Measurements from ENCODE around the gene FCN3. TPM values are rescaled to one million over a fixed set of nuclear protein-coding genes. Genes with fewer than 3 reads are reported as not detected.

FCN3 gene
- total and polyA plus RNA-seq, 2 of the 4 experiments (the other 2 are of a cell fraction): not detected

DNA sequence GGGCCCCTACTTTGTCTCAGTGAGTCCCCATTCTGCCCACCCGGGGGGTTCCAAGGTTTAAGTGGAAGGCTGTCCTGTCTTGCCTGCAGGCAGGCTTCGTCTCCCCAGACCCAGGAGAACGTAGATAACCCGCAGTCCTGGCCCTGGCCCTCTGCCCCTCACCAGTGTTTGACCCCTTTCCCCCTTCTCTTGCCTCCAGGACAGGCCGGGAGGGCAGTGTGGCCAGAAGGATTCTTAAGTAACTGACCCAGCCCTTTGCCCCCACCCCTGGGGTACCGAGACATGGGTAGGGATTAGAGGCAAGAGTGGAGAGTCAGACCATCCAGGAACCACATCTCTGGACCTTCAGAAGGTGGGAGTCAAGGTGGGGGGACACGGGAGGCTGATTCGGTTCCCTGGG lies 43.8 kb downstream of the FCN3 start:
- TF ChIP-seq, protein P1, sequence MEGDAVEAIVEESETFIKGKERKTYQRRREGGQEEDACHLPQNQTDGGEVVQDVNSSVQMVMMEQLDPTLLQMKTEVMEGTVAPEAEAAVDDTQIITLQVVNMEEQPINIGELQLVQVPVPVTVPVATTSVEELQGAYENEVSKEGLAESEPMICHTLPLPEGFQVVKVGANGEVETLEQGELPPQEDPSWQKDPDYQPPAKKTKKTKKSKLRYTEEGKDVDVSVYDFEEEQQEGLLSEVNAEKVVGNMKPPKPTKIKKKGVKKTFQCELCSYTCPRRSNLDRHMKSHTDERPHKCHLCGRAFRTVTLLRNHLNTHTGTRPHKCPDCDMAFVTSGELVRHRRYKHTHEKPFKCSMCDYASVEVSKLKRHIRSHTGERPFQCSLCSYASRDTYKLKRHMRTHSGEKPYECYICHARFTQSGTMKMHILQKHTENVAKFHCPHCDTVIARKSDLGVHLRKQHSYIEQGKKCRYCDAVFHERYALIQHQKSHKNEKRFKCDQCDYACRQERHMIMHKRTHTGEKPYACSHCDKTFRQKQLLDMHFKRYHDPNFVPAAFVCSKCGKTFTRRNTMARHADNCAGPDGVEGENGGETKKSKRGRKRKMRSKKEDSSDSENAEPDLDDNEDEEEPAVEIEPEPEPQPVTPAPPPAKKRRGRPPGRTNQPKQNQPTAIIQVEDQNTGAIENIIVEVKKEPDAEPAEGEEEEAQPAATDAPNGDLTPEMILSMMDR (conservative IDR thresholded peaks at IDR 0.05; ENCODE audit: low read depth, low read length): no peak
- TF ChIP-seq, protein P2, sequence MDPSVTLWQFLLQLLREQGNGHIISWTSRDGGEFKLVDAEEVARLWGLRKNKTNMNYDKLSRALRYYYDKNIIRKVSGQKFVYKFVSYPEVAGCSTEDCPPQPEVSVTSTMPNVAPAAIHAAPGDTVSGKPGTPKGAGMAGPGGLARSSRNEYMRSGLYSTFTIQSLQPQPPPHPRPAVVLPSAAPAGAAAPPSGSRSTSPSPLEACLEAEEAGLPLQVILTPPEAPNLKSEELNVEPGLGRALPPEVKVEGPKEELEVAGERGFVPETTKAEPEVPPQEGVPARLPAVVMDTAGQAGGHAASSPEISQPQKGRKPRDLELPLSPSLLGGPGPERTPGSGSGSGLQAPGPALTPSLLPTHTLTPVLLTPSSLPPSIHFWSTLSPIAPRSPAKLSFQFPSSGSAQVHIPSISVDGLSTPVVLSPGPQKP (IDR thresholded peaks at IDR 0.05; ENCODE audit: borderline replicate concordance, low read depth, low read length): no peak
- TF ChIP-seq CHD1 (IDR thresholded peaks at IDR 0.05; ENCODE audit: low read depth, low read length) (no peak), POLR2A (IDR thresholded peaks at IDR 0.05; ENCODE audit: low read depth, low read length) (no peak), RFX5 (IDR thresholded peaks at IDR 0.05; ENCODE audit: low read depth, low read length) (no peak), MXI1 (IDR thresholded peaks at IDR 0.05; ENCODE audit: borderline replicate concordance, low read depth, low read length) (no peak), BHLHE40 (IDR thresholded peaks at IDR 0.05; ENCODE audit: low read depth, low read length) (no peak)
- CTCF ChIA-PET: no interaction called here
- Histone ChIP-seq H4K20me1 (ENCODE audit: insufficient read depth, low read length) (peaks cover 44% of the 10 kb centered on the region), H3K56ac (ENCODE audit: extremely low read depth, insufficient read depth, low read length) (no peak overlapping the region), H3K23ac (ENCODE audit: low read depth, low read length) (no peak overlapping the region), H3K14ac (replicated peaks; ENCODE audit: low read depth, low read length) (no peak overlapping the region), H3K4me3 (ENCODE audit: insufficient read depth, low read depth, low read length) (no peak overlapping the region), H3K9ac (ENCODE audit: low read depth, low read length) (no peak overlapping the region), H3K18ac (ENCODE audit: low read depth, low read length) (no peak overlapping the region), H3K27me3 (ENCODE audit: control insufficient read depth, insufficient read depth, low read length) (no peaks in the 10 kb centered on the region), H2BK20ac (ENCODE audit: low read depth, low read length) (no peak overlapping the region), H4K91ac (ENCODE audit: insufficient read depth, low read depth, low read length) (no peak overlapping the region), H2BK15ac (ENCODE audit: low read depth, low read length) (no peak overlapping the region), H3K4me1 (ENCODE audit: control insufficient read depth, insufficient read depth, low read length) (0 out of 2 replicates have a peak, but pooled peaks cover 2% of the 10 kb centered on the region), H3K9me1 (ENCODE audit: insufficient read depth, low read length) (peaks cover 3% of the 10 kb centered on the region; the same call in 1 of the 2 replicates), H3K36me3 (ENCODE audit: control insufficient read depth, insufficient read depth, low read length) (peaks cover 56% of the 10 kb centered on the region), H2AK9ac (replicated peaks; ENCODE audit: low read depth, low read length, poor library complexity) (no peak overlapping the region), H4K5ac (ENCODE audit: low read depth, low read length) (no peak overlapping the region), H2AFZ (replicated peaks; ENCODE audit: low read length, poor library complexity) (no peak overlapping the region), H3K27ac (ENCODE audit: insufficient read depth, low read length) (no peak overlapping the region), H3K4ac (ENCODE audit: low read depth, low read length) (no peak overlapping the region), H2BK120ac (ENCODE audit: low read depth, low read length) (no peak overlapping the region), H2BK5ac (ENCODE audit: low read depth, low read length, poor library complexity, severe bottlenecking) (no peak overlapping the region), H4K8ac (ENCODE audit: low read depth in 2 of 2, low read length in 2 of 2) (no peak overlapping the region), H3K4me2 (ENCODE audit: low read depth, low read length) (no peak overlapping the region), H2AK5ac (ENCODE audit: low read depth, low read length) (no peak overlapping the region), H3K9me3 (ENCODE audit: control insufficient read depth, insufficient read depth, low read length) (no peaks in the 10 kb centered on the region), H3K79me1 (ENCODE audit: low read depth in 1 of 2, low read length in 2 of 2) (peaks cover 16 to 56% of the 10 kb centered on the region in 2 experiments)
- no TSS peak for BruUV-seq (replicated peaks)
- intact Hi-C loops (cut with micrococcal nuclease): no loop called here
- ATAC-seq (ENCODE audit: low read depth): no peak
- 83% methylated on average over 1 of the region's 8 CpGs; no CpG with 5 or more reads in 1 of the 2 experiments for WGBS, 2 experiments (ENCODE audit: extremely low coverage in 2 of 2, insufficient read length in 1 of 2)
- dilution Hi-C loops (cut with HindIII; ENCODE audit: low sequenced_read_pairs, unreplicated experiment): no loop called here
- in situ Hi-C loops (cut with MboI; ENCODE audit: low sequenced_read_pairs): no loop called here
- no peak for DNase-seq
- POLR2A ChIA-PET (ENCODE audit: unreplicated experiment): no interaction called here
